SK-N-SH treated with all-trans-retinoic acid at 6 μM for 48 hours (cell line): ENCODE results near the gene AP3S1.

Experiments
- ATAC-seq: fragments of 200-7000 bp; cut with Tn5 transposase; 3 replicates; pipeline ENCODE4 v1.9.1; 2020; ENCODE audit warnings: mild to moderate bottlenecking, moderate library complexity
- BACH2 ChIP-seq: fragments of 250-450 bp; sonication (Bioruptor Pico); IDR thresholded peaks from 2 replicates; pipeline ENCODE4 v1.9.0; 2021; ENCODE audit warnings: mild to moderate bottlenecking, borderline replicate concordance
- CREB5 ChIP-seq: fragments of 250-450 bp; sonication (Bioruptor Pico); IDR thresholded peaks from 2 replicates; pipeline ENCODE4 v1.5.1; 2020; ENCODE audit warnings: low read depth, mild to moderate bottlenecking, moderate library complexity
- ESRRG ChIP-seq: fragments of 250-450 bp; sonication (Bioruptor Pico); IDR thresholded peaks from 2 replicates; pipeline ENCODE4 v1.6.1; 2021; ENCODE audit warnings: mild to moderate bottlenecking
- GLIS3 ChIP-seq: fragments of 250-450 bp; sonication (Bioruptor Pico); IDR thresholded peaks from 2 replicates; pipeline ENCODE4 v1.5.0; 2020; ENCODE audit warnings: mild to moderate bottlenecking, moderate library complexity
- OSR1 ChIP-seq: fragments of 250-450 bp; sonication (Bioruptor Pico); IDR thresholded peaks from 2 replicates; pipeline ENCODE4 v1.8.0; 2022; ENCODE audit warnings: moderate library complexity, mild to moderate bottlenecking, inconsistent platforms
- POU6F1 ChIP-seq: fragments of 250-450 bp; sonication (Bioruptor Pico); IDR thresholded peaks from 2 replicates; pipeline ENCODE4 v1.8.0; 2021; ENCODE audit warnings: low read depth, mild to moderate bottlenecking, moderate library complexity, borderline replicate concordance
- PPARA ChIP-seq: fragments of 250-450 bp; sonication (Bioruptor Pico); IDR thresholded peaks from 2 replicates; pipeline ENCODE4 v1.5.0; 2020; ENCODE audit warnings: mild to moderate bottlenecking, borderline replicate concordance
- RARB ChIP-seq: fragments of 250-450 bp; sonication (Bioruptor Pico); IDR thresholded peaks from 2 replicates; pipeline ENCODE4 v1.8.0; 2021; ENCODE audit warnings: mild to moderate bottlenecking, moderate library complexity
- SNAI2 ChIP-seq: fragments of 250-450 bp; sonication (Bioruptor Pico); IDR thresholded peaks from 2 replicates; pipeline ENCODE4 v1.5.0; 2020; ENCODE audit warnings: mild to moderate bottlenecking, moderate library complexity
- TOX ChIP-seq: fragments of 250-450 bp; sonication (Bioruptor Pico); IDR thresholded peaks from 2 replicates; pipeline ENCODE4 v1.8.0; 2021; ENCODE audit warnings: mild to moderate bottlenecking, moderate library complexity, borderline replicate concordance
- TSHZ2 ChIP-seq: fragments of 250-450 bp; sonication (Bioruptor Pico); IDR thresholded peaks from 2 replicates; pipeline ENCODE4 v1.5.0; 2020; ENCODE audit warnings: mild to moderate bottlenecking, moderate library complexity
- ZC3H10 ChIP-seq: fragments of 250-450 bp; sonication (Bioruptor Pico); IDR thresholded peaks from 2 replicates; pipeline ENCODE4 v1.5.1; 2021; ENCODE audit warnings: mild to moderate bottlenecking, moderate library complexity
- ZFP3 ChIP-seq: fragments of 250-450 bp; sonication (Bioruptor Pico); IDR thresholded peaks from 2 replicates; pipeline ENCODE4 v1.5.0; 2020; ENCODE audit warnings: mild to moderate bottlenecking, moderate library complexity
- ZNF70 ChIP-seq: fragments of 450-650 bp; formaldehyde crosslinking; IDR thresholded peaks from 2 replicates; pipeline ENCODE4 v1.5.0; 2020; ENCODE audit warnings: mild to moderate bottlenecking, moderate library complexity
- ZNF8 ChIP-seq: fragments of 450-650 bp; formaldehyde crosslinking; IDR thresholded peaks from 2 replicates; pipeline ENCODE4 v1.5.0; 2020; ENCODE audit warnings: mild to moderate bottlenecking, moderate library complexity
- TF ChIP-seq, protein P1 (sequence below): fragments of 250-450 bp; sonication (Bioruptor Pico); IDR thresholded peaks from 2 replicates; pipeline ENCODE4 v1.8.0; 2020; ENCODE audit warnings: mild to moderate bottlenecking, moderate library complexity, borderline replicate concordance

The AP3S1 gene

GRCh38 chr5:115815693-115816225 is 26.0 kb upstream of the AP3S1 start (continued):
- no peak for TF ChIP-seq SNAI2 (CRISPR knock-in tag)

- TF ChIP-seq OSR1 (CRISPR knock-in tag) (no peak), BACH2 (no peak), TSHZ2 (CRISPR knock-in tag) (no peak), RARB (CRISPR knock-in tag) (no peak), POU6F1 (CRISPR knock-in tag) (no peak), TOX (CRISPR knock-in tag) (no peak), CREB5 (CRISPR knock-in tag) (no peak), ZNF70 (CRISPR knock-in tag) (no peak), ZNF8 (no peak), ESRRG (CRISPR knock-in tag) (no peak), ZC3H10 (no peak)
- TF ChIP-seq, protein P1, sequence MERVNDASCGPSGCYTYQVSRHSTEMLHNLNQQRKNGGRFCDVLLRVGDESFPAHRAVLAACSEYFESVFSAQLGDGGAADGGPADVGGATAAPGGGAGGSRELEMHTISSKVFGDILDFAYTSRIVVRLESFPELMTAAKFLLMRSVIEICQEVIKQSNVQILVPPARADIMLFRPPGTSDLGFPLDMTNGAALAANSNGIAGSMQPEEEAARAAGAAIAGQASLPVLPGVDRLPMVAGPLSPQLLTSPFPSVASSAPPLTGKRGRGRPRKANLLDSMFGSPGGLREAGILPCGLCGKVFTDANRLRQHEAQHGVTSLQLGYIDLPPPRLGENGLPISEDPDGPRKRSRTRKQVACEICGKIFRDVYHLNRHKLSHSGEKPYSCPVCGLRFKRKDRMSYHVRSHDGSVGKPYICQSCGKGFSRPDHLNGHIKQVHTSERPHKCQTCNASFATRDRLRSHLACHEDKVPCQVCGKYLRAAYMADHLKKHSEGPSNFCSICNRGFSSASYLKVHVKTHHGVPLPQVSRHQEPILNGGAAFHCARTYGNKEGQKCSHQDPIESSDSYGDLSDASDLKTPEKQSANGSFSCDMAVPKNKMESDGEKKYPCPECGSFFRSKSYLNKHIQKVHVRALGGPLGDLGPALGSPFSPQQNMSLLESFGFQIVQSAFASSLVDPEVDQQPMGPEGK (CRISPR knock-in tag) = no peak
- peak; percentile 87 for ATAC-seq
These were observed 25.3 kb upstream of the AP3S1 start, which contains the start of gene CDO1 for GRCh38 chr5:115816226-115817081. Gene CDO1 (minus strand): TSS chr5:115816659. CDS start chr5:115816397, 262 bp downstream.

- TF ChIP-seq ZC3H10 = no peak
- no peak for ATAC-seq
These were observed 24.3 kb upstream of the AP3S1 start for GRCh38 chr5:115817386-115817785.

GRCh38 chr5:115818821-115819220 is 22.9 kb upstream of the AP3S1 start:
- TF ChIP-seq OSR1 (CRISPR knock-in tag) (no peak), SNAI2 (CRISPR knock-in tag) (no peak), PPARA (CRISPR knock-in tag) (no peak), CREB5 (CRISPR knock-in tag) (no peak), ZFP3 (CRISPR knock-in tag) (no peak), POU6F1 (CRISPR knock-in tag) (no peak), RARB (CRISPR knock-in tag) (no peak), ZNF70 (CRISPR knock-in tag) (no peak), TOX (CRISPR knock-in tag) (no peak), TSHZ2 (CRISPR knock-in tag) (no peak), GLIS3 (no peak)
- TF ChIP-seq, protein P1 (CRISPR knock-in tag) = no peak
- TF ChIP-seq, all 23 proteins: peak for 0
- ATAC-seq = no peak
